Hematopoietic multipotent progenitor cell treated with erythropoietin and hydrocortisone succinate and interleukin-3 and kit ligand, for 17 days (in vitro differentiated cells): Measurements from ENCODE around the gene PRDM16.

Experiments used
- DNase-seq: peaks from one replicate; pipeline ENCODE4 v3.0.0-alpha.2; 2015; ENCODE audit warnings: low spot score

PRDM16 gene

GRCh38 chr1:3463891-3464648 is 395.1 kb downstream of the PRDM16 start:
- no peak for DNase-seq

DNA sequence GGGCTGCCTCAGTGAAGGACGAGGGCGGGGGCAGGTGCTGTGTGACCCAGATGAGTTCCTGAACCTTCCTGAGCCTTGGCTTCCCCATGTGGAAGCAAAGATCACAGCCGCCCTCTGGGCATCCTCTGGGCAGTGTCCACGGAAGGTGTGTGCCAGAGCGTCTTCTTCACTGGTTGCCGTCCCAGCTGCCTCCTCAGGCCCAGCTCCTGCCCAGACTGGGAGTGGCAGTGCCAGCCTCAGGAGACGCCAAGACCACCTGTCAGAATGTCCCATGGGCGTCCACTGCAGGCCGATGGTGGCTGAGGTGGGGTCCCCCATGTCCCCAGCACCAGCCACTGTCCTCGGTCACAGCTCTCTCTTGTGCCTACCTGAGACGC is 395.6 kb downstream of the PRDM16 start:
- DNase-seq: no peak

- DNase-seq: no peak
These were observed 396.3 kb downstream of the PRDM16 start for GRCh38 chr1:3465091-3465934.

- no peak for DNase-seq
These were observed 396.9 kb downstream of the PRDM16 start for GRCh38 chr1:3465935-3466321.

DNA sequence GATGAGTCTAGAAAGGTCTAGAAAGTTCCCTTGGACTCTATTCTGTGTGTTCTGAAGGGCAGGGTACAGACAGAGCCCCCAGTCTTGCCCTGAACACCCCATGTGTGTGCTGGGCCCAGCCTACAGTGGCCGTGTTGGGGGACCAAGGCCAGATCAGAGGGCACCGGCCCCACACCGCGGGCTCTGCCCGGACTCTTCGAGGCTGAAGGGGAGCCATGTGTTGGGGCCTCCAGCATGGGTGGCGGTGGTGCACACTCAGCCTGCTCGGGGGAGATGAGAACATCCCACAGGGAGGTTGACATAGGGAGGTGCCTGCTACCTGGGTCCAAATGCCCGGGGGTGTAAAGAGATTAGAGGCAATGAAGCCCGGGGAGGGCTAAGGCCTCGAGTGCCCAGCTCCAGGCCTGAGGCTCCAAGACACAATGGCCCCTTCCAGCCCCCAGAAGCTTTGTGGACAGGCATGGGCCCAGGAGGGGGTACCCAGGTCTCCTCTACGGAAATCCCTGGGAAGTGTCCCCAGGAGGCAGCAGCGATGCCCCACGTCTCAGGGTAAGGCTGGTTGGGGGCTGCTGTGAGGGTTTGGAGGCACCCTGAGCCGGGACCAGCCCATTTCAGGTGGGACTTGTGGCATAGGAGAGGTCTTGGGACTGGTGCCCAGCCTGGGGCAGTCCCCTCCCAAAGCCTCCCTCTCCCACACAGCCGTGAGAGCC is 397.5 kb downstream of the PRDM16 start:
- DNase-seq: no peak

DNA sequence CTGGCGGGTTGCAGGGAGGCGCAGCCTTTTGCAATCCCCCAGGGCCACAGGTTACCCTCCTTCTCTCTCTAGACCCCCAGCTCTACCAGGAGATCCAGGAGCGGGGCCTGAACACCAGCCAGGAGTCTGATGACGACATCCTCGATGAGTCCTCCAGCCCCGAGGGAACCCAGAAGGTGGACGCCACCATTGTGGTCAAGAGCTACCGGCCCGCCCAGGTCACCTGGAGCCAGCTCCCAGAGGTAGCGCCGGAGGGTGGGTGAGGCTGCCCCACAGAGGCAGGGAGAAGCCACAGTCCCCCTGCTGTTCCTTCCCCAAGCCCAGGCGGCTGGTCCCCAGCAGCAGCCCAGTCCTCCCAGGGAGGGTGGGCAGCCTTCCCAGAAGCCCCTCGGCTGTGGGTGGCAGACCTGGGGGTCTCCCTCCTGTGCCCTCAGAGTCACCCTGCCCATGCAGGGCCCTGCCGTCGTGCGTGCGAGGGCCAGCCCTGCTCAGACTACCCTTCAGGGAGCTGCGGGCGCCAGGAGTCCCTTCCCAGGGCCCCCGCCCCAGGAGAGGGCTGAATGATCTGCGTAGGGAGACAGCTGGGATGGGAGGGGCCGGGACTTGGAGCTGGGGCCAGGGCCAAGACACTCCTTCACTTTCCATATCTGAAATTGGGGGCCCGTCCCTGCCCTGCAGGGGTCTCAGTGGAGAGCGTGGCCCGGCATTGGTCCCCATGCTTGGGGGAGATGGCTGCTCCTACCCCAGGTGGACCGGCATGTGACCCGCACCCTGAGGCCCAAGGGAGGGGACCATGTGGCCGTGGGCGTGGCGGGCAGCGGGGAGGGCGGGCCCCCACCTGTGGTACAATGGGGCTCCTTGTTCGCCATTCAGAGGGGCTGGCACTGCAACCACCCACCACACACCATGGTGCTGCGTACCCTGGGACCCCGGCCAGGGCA is 398.4 kb downstream of the PRDM16 start:
- no peak for DNase-seq

GRCh38 chr1:3468236-3469103 is 399.5 kb downstream of the PRDM16 start:
- no peak for DNase-seq

GRCh38 chr1:3469104-3469848 is 400.3 kb downstream of the PRDM16 start:
- no peak for DNase-seq

DNA sequence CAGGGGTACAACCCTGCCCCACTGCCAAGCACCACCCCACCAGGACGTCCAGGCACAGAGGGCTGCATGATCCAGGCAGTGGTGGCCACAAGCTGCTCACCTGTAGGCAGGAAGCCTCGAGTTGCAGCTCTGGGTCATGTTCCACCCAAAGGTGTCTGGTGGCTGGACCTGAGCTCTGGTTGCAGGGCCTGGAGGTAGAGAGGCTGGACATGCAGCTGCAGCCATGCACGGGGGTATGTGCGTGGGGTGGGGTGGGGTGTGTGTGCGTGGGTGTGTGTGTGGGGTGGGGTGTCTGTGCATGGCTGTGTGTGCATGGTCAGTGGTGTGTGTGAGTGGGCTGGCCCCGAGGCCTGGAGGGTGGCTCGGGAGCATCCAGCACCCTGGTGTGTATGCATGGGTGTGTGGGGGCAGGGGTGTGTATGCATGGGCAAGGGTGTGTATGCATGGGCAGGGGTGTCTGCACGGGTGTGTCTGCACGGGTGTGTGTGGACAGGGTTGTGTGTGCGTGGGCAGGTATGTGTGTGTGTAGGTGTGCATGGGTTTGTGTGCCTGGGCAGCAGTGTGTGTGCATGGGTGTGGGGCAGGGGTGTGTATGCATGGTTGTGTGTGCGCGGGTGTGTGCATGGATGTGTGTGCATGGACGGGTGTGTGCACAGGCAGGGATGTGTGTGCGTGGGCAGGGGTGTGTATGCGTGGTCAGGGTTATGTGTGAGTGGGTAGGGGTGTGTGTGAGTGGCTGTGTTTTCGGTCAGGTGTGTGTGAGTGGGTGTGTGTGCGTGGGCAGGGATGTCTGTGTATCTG is 401.0 kb downstream of the PRDM16 start:
- no peak for DNase-seq

GRCh38 chr1:3470650-3471355 is 401.8 kb downstream of the PRDM16 start:
- DNase-seq: no peak

- DNase-seq: no peak
These were observed 402.5 kb downstream of the PRDM16 start for GRCh38 chr1:3471356-3472087.

DNA sequence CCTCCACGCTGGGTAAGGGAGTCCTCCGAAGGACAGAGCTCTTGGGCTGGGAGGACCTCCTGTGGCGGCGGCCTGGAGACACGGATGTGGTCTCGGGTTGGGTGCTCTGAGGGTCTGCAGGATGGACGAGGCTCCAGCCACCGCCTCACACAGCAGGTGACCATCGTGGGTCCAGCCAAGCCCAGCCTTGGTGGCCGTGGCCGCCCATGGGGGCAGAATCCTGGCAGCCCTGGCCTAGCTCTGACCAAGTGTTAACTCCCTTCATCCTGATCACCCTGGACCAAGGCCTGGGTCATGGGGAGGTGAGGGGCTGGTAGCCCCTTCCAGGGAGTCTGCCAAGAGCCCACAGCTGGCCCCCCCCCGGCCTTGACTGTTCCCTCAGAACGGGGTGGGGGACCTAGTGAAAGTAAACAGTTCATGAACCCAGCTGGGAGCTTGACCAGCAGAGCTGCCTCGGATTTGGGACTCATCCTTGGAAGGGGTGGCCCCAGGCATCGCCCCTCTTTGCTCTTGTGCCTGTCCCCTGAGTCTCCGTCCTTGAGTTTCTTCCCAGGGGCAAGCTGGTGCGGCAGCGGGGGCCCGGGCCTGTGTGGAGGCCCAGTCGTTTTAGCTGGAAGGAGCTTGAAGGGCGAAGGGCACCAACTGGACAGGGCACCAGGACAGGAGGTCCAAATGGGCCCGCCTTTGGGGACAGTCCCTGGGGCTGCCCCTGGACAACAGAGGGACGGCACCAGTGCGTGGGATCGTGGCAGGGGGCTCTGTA is 403.3 kb downstream of the PRDM16 start:
- DNase-seq: no peak

GRCh38 chr1:3472906-3473305 is 403.9 kb downstream of the PRDM16 start:
- DNase-seq: no peak

GRCh38 chr1:3473381-3473844 is 404.4 kb downstream of the PRDM16 start:
- DNase-seq: no peak

- no peak for DNase-seq
These were observed 405.0 kb downstream of the PRDM16 start for GRCh38 chr1:3474016-3474415.

- DNase-seq: no peak
These were observed 405.4 kb downstream of the PRDM16 start for GRCh38 chr1:3474421-3474820.
